ENCODE data around the gene IFI27L2.

DNA sequence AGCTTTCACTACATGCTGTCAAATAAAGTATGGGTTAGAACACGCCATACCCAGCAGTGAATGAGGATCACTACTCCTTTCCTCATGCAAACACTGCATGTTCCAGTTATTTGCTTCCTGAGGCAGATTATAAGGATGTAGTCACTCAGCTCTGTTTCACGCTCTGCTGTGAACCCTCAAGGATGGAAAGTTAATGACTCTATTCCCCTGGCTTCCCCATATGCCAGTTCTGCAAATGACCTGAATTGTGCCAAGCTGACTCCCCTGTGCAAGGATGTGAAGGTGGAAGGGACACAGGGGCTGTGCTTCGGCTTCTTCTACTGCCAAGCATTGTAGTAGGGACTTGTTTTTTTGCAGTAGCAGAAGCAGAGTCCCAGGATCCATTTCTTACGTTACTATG lies 41.5 kb downstream of the IFI27L2 start:
- TF ChIP-seq CTCF (IDR thresholded peaks at IDR 0.05) (no peak), POLR2A (IDR thresholded peaks at IDR 0.05) (no peak)

Measured in adrenal gland (tissue), 5 donors.